ENCODE results near the gene NRL. TPM values are rescaled to one million over a fixed set of nuclear protein-coding genes. Genes with fewer than 3 reads are reported as not detected.

The NRL gene
- total and polyA plus RNA-seq, 10 of the 15 experiments (the other 5 are each of a cell fraction or from before 2014, with no cell fraction given) = 0.11 to 4.4 (median 2.2) TPM

GRCh38 chr14:24110060-24110459 is 4.7 kb downstream of the NRL start (continued):
- TF ChIP-seq DPF2 (IDR thresholded peaks at IDR 0.05) (no peak), HCFC1 (IDR thresholded peaks at IDR 0.05; ENCODE audit: low read length) (no peak), KAT2A (conservative IDR thresholded peaks at IDR 0.05; ENCODE audit: control insufficient read depth, low read depth, low read length) (no peak), IKZF2 (IDR thresholded peaks at IDR 0.05) (no peak)
- TF ChIP-seq, protein P1, sequence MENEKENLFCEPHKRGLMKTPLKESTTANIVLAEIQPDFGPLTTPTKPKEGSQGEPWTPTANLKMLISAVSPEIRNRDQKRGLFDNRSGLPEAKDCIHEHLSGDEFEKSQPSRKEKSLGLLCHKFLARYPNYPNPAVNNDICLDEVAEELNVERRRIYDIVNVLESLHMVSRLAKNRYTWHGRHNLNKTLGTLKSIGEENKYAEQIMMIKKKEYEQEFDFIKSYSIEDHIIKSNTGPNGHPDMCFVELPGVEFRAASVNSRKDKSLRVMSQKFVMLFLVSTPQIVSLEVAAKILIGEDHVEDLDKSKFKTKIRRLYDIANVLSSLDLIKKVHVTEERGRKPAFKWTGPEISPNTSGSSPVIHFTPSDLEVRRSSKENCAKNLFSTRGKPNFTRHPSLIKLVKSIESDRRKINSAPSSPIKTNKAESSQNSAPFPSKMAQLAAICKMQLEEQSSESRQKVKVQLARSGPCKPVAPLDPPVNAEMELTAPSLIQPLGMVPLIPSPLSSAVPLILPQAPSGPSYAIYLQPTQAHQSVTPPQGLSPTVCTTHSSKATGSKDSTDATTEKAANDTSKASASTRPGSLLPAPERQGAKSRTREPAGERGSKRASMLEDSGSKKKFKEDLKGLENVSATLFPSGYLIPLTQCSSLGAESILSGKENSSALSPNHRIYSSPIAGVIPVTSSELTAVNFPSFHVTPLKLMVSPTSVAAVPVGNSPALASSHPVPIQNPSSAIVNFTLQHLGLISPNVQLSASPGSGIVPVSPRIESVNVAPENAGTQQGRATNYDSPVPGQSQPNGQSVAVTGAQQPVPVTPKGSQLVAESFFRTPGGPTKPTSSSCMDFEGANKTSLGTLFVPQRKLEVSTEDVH (IDR thresholded peaks at IDR 0.05; ENCODE audit: low read depth, partially characterized antibody) = no peak

- BruUV-seq (replicated peaks) = no TSS peak
- Histone ChIP-seq H4K20me1 (ENCODE audit: control insufficient read depth, insufficient read depth) (no peaks in the 10 kb centered on the region), H3K4me1 (ENCODE audit: control insufficient read depth, insufficient read depth, low read length) (peaks cover 7% of the 10 kb centered on the region), H3K27ac (ENCODE audit: control insufficient read depth, insufficient read depth) (peak overlapping the region; percentile 69; the same call in 1 of the 2 replicates), H3K9ac (ENCODE audit: control insufficient read depth, insufficient read depth, low read length) (peak overlapping the region; percentile 59; the same call in 1 of the 2 replicates), H3K79me2 (ENCODE audit: control insufficient read depth, insufficient read depth, low read length) (peaks cover 2% of the 10 kb centered on the region), H2AFZ (ENCODE audit: control insufficient read depth, low read depth, low read length) (peak overlapping the region; percentile 89), H3K4me2 (ENCODE audit: control insufficient read depth, insufficient read depth) (peak overlapping the region; percentile 46), H3K9me3 (replicated peaks; ENCODE audit: control insufficient read depth, insufficient read depth, low read length) (no peaks in the 10 kb centered on the region), H3K27me3 (replicated peaks in 1 of 2; ENCODE audit: control insufficient read depth in 2 of 2, insufficient read depth in 2 of 2, low read length in 1 of 2) (no peaks in the 10 kb centered on the region), H3K36me3 (ENCODE audit: control insufficient read depth in 2 of 2, insufficient read depth in 2 of 2, low read length in 1 of 2) (peaks cover 0 to 4% of the 10 kb centered on the region in 2 experiments; a peak in 2 of 4 replicates), H3K4me3 (no peak overlapping the region)
- CTCF ChIA-PET = interaction anchor here (0.6 to 11.3 kb wide), 42 partner anchors 8 to 519 kb away, joined by 3 to 294 read pairs (median 6); partner anchors contain the start of genes CARMIL3, CIDEB, DHRS1 and DHRS4L2
- in situ Hi-C loops (cut with MboI) (loop anchor here (25.0 kb wide), 1 partner anchor 796 kb away; the partner anchor contains the start of genes BCL2L2, PABPN1 and PPP1R3E), intact Hi-C loops (cut with micrococcal nuclease; ENCODE audit: unreplicated experiment) (loop anchor here (1.0 kb wide), 2 partner anchors 50 to 94 kb away; no protein-coding TSS in a partner anchor)
- POLR2A ChIA-PET = interaction anchor here (0.5 to 5.8 kb wide), 16 partner anchors 8 to 297 kb away, joined by 3 to 90 read pairs (median 6); partner anchors contain the start of genes EMC9, IRF9, PCK2 and PSME1
- DNase-seq (ENCODE audit: low read depth, low spot score) (no peak), ATAC-seq (peak; percentile 55; the same call in 2 of the 3 replicates), FAIRE-seq (no peak)
- 41% methylated on average over 5 of the region's 5 CpGs for WGBS (ENCODE audit: insufficient coverage, insufficient replicate concordance, low lambda C conversion rate, missing lambda C conversion rate)
- SMC1A ChIA-PET (ENCODE audit: uncharacterized antibody, unreplicated experiment) = interaction anchor here (0.7 to 9.6 kb wide), 33 partner anchors 8 to 477 kb away, joined by 3 to 195 read pairs (median 6); partner anchors contain the start of genes CARMIL3, CIDEB, EMC9 and IRF9
- TF ChIP-seq USF2 (IDR thresholded peaks at IDR 0.05; ENCODE audit: borderline replicate concordance, low read depth, low read length) = no peak
- TF ChIP-seq SMAD1 (IDR thresholded peaks at IDR 0.05; ENCODE audit: low read depth, partially characterized antibody) = peak; percentile 33
- TF ChIP-seq ZBED1 (IDR thresholded peaks at IDR 0.05; ENCODE audit: borderline replicate concordance) = 0 out of 2 replicates have a peak, but pooled peaks have one; percentile 23
- RAD21 ChIA-PET (ENCODE audit: unreplicated experiment) = interaction anchor here (0.5 to 6.9 kb wide), 31 partner anchors 8 to 199 kb away, joined by 3 to 153 read pairs (median 5); partner anchors contain the start of genes CARMIL3, CHMP4A, CIDEB and CPNE6
These were observed 6.3 kb downstream of the NRL start for GRCh38 chr14:24108336-24108874.

Data from GM12878 (cell line).